ENCODE results near the gene STARD7.
"Not testable (repeated sequence)": the region's sequence is repeated elsewhere in the genome, so short reads cannot be mapped to it uniquely, and the experiment has no call there.

STARD7 gene

DNA sequence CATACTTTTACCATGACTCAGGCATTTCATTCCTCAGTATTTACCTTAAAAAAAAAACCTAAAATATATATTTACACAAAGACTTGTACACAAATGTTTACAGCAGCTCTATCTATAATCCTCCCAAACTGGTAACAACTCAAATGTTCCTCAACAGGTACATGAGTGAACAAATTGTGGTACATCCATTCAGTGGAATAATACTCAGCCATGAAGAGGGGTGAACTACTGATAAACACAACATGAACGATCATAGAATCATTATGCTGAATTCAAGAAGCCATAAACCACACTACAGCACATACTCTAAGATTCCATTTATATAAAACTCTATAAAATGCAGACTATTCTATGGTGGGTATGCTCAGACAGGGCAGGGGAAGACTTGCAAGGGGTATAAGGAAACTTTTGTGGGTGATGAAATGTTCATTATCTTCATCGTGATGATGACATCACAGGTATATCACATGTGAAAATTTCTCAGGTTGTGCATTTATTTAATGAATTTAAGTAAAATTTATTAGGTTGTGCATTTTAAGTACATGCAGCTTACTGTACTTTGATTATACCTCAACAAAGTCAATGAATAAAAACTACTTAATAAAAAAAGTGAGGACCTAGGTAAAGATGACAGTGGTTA, 38.6 kb downstream of the STARD7 start:
- no peak overlapping the region for H3K27ac ChIP-seq
- TF ChIP-seq, protein P1, sequence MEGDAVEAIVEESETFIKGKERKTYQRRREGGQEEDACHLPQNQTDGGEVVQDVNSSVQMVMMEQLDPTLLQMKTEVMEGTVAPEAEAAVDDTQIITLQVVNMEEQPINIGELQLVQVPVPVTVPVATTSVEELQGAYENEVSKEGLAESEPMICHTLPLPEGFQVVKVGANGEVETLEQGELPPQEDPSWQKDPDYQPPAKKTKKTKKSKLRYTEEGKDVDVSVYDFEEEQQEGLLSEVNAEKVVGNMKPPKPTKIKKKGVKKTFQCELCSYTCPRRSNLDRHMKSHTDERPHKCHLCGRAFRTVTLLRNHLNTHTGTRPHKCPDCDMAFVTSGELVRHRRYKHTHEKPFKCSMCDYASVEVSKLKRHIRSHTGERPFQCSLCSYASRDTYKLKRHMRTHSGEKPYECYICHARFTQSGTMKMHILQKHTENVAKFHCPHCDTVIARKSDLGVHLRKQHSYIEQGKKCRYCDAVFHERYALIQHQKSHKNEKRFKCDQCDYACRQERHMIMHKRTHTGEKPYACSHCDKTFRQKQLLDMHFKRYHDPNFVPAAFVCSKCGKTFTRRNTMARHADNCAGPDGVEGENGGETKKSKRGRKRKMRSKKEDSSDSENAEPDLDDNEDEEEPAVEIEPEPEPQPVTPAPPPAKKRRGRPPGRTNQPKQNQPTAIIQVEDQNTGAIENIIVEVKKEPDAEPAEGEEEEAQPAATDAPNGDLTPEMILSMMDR (conservative IDR thresholded peaks at IDR 0.05), result no peak

DNA sequence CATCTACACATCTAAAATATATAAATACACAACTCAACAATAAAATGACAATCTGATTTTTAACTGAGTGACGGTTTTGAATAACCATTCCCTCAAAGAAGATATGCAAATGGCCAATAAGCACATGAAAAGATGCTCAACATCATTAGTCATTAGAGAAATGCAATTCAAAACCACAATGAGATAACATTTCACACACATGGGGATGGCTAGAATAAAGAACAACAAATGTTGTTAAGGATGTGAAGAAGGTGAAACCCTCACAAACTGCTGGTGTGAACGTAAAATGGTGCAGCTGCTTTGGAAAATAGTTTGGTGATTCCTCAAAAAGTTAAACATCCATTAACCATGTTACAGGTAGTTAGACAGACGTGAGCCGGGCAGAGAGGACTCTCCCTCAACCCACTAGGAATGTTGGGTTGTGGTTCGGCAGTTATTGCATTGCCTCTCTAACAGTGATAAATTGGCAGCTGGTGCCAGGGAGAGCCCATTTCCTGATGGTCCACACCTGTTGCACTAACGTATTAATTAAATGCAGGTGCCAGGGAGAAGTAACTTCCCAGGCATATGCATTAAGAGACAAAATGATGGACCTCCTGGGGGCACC, 41.1 kb downstream of the STARD7 start:
- H3K27ac ChIP-seq, result peak overlapping the region; percentile 61
- TF ChIP-seq, protein P1 (conservative IDR thresholded peaks at IDR 0.05), result no peak

DNA sequence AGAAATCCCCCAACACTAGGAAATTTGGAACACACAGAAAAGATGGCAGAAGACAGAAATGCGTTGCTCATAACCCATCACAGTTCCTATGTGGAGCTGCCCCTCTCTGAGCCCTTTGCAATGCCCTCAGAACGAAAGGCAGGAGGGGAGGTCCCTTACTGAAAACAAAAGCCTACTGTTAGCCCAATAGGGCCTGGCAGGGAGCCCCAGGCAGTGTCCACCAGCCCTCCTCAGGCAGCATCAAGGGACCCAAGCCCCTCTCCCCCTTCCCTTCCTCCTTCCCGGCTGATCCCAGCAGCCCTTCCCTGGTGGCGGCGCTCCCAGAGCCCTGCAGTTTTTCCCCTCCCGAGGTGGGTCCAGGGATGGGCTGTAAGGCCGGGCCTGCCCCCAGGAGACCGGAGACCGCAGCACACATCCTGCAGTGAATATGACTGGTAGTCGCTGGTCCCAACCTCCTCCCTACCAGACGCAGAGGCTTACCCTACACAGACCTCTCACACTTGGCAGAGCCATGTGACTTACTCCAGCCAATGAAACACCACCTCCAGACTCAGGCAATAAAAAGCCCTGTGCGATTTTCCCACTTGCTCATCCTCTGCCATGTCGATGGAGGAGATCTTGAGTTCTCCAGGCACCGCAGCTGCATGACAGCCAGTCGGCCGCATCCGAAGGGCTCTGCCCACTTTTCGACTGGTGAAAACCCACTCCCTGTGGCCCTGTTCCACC, 44.0 kb downstream of the STARD7 start:
- TF ChIP-seq, protein P1 (conservative IDR thresholded peaks at IDR 0.05), result no peak
- H3K27ac ChIP-seq, result no peak overlapping the region

DNA sequence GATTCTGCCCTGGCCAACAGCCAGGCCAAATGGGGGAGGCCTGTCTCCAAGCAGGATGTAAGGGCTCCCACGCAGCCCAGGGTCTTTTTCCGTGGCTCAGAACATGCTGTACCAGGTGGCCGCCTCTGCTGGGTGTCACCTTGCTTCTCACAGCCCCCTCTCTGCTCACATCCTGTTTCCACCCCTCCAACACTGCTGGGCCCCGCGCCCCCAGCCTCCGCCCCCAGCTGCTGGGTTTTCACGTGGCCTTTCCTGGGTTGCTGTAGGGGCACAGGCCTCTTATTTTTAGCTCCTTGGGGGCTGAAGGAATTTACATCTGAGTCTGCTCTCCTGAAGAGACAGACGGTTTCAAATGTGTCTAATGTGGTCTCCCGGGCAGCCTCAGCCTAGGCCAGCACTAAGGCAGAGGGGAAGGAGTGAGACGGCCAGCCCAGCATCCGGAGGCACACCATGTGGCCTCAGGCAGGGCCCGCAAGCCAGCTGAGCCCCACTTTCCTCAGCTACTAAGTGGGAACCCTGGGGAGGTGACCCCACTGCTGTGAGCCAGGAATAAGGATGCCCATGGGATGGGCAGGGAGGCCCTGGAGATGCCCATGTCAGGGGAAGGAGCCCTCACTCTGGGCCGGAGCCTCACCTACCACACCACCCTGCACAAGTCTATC, 44.7 kb downstream of the STARD7 start:
- H3K27ac ChIP-seq, result no peak overlapping the region
- TF ChIP-seq, protein P1 (conservative IDR thresholded peaks at IDR 0.05), result no peak

DNA sequence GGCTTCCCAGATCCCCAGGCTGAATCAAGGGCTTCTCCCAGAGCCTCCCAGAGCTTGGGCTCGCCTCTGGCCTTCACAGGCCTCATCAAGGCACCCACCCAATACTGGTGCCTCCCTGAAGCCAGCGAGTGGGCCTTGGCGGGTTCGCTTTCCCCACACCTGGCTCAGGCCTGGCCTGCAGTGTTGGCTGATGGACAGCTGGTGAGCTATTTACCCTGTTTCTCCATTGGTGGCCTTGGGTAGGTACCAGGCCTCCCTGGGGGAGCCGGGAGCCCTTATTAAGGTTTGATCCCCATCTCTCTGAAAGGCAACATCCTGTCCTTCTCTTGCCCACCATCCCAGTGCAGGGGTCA, 45.2 kb downstream of the STARD7 start:
- no peak overlapping the region for H3K27ac ChIP-seq
- TF ChIP-seq, protein P1 (conservative IDR thresholded peaks at IDR 0.05), result no peak

DNA sequence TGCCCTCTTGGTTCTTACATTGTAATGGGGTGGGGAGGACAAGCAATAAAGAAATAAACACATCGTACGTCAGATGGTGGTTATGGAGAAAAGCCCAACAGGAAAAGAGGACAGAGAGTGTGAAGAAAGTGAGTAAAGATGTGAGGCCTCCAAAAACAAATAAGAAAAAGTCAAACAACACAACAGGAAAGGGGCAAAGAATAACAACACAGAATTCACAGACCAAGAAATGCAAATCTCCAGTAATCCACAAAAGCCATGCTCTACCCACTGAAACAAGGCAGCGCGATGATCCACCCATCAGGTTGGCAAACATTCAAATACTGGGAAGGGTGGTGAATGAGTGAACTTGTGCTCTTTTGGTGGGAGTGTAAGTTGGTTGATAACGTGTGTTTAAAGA, 46.7 kb downstream of the STARD7 start:
- TF ChIP-seq, protein P1 (conservative IDR thresholded peaks at IDR 0.05), result no peak
- peak overlapping the region; percentile 7; the same call in 1 of the 2 replicates for H3K27ac ChIP-seq

DNA sequence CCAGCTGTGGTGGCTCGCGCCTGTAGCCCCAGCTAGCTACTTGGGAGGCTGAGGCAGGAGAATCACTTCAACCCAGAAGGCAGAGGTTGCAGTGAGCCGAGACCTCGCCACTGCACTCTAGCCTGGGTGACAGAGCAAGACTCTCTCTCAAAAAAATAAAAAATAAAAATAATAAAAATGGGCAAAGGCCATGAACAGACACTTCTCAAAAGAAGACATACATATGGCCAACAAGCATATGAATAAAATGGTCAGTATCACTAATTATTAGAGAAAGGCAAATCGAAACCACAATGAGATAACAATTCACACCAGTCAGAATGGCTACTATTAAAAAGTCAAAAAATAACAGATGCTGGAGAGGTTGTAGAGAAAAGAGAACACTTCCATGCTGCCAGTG, 48.3 kb downstream of the STARD7 start:
- H3K27ac ChIP-seq, result not testable (repeated sequence)
